ENCODE data around the gene SSU72.
"Not testable (repeated sequence)": the region's sequence is repeated elsewhere in the genome, so short reads cannot be mapped to it uniquely, and the experiment has no call there.

The SSU72 gene

GRCh38 chr1:1507305-1507704, 67.4 kb downstream of the SSU72 start:
- DNase-seq (ENCODE audit: low read depth in 1 of 2, low spot score in 1 of 2): no peak
- TF ChIP-seq POLR2AphosphoS5 (IDR thresholded peaks at IDR 0.05; ENCODE audit: low read depth) (no peak), GABPA (IDR thresholded peaks at IDR 0.05; ENCODE audit: low read depth) (no peak), CTCF (IDR thresholded peaks at IDR 0.05; ENCODE audit: insufficient read depth, low read length) (no peak), SPI1 (IDR thresholded peaks at IDR 0.05; ENCODE audit: borderline replicate concordance, low read depth) (no peak)
- TF ChIP-seq, protein P1, sequence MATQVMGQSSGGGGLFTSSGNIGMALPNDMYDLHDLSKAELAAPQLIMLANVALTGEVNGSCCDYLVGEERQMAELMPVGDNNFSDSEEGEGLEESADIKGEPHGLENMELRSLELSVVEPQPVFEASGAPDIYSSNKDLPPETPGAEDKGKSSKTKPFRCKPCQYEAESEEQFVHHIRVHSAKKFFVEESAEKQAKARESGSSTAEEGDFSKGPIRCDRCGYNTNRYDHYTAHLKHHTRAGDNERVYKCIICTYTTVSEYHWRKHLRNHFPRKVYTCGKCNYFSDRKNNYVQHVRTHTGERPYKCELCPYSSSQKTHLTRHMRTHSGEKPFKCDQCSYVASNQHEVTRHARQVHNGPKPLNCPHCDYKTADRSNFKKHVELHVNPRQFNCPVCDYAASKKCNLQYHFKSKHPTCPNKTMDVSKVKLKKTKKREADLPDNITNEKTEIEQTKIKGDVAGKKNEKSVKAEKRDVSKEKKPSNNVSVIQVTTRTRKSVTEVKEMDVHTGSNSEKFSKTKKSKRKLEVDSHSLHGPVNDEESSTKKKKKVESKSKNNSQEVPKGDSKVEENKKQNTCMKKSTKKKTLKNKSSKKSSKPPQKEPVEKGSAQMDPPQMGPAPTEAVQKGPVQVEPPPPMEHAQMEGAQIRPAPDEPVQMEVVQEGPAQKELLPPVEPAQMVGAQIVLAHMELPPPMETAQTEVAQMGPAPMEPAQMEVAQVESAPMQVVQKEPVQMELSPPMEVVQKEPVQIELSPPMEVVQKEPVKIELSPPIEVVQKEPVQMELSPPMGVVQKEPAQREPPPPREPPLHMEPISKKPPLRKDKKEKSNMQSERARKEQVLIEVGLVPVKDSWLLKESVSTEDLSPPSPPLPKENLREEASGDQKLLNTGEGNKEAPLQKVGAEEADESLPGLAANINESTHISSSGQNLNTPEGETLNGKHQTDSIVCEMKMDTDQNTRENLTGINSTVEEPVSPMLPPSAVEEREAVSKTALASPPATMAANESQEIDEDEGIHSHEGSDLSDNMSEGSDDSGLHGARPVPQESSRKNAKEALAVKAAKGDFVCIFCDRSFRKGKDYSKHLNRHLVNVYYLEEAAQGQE (IDR thresholded peaks at IDR 0.05; ENCODE audit: insufficient replicate concordance, low read depth): no peak
- H3K27me3 ChIP-seq (ENCODE audit: insufficient read depth, poor library complexity, severe bottlenecking): no peaks in the 10 kb centered on the region
- no peak overlapping the region for H3K4me3 ChIP-seq (replicated peaks; ENCODE audit: insufficient read depth, low read length)
- no peak overlapping the region for H3K27ac ChIP-seq (replicated peaks)

GRCh38 chr1:1505801-1506200, 68.9 kb downstream of the SSU72 start:
- peak overlapping the region; percentile 57 for H3K27ac ChIP-seq (replicated peaks)
- DNase-seq (ENCODE audit: low read depth in 1 of 2, low spot score in 1 of 2): peak in 1 of 2 experiments; percentile 6
- H3K4me3 ChIP-seq (replicated peaks; ENCODE audit: insufficient read depth, low read length); H3K27me3 ChIP-seq (ENCODE audit: insufficient read depth, poor library complexity, severe bottlenecking): not testable (repeated sequence)

DNA sequence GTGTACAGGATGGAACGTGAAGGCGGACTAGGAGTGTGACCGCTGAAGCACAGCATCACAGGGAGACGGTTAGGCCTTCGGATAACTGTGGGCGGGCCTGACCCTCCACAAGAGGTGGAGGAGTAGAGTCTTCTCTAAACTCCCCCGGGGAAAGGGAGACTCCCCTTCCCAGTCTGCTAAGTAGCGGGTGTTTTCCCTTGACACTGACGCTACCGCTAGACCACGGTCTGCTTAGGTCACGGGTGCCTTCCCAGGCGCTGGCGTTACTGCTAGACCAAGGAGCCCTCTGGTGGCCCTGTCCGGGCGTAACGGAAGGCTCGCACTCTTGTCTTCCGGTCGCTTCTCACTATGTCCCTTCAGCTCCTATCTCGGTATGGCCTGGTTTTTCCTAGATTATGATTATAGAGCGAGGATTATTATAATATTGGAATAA, 69.3 kb downstream of the SSU72 start:
- H3K4me3 ChIP-seq (replicated peaks; ENCODE audit: insufficient read depth, low read length): peak overlapping the region; percentile 10
- not testable (repeated sequence) for H3K27me3 ChIP-seq (ENCODE audit: insufficient read depth, poor library complexity, severe bottlenecking)
- DNase-seq (ENCODE audit: low read depth in 1 of 2, low spot score in 1 of 2): peak in 1 of 2 experiments; percentile 64
- peak overlapping the region; percentile 57 for H3K27ac ChIP-seq (replicated peaks)
- TF ChIP-seq GABPA (IDR thresholded peaks at IDR 0.05; ENCODE audit: low read depth): peak; percentile 38; the same call in 1 of the 2 replicates

GRCh38 chr1:1504777-1505365, 69.8 kb downstream of the SSU72 start:
- peak in 1 of 2 experiments; percentile 86 for DNase-seq (ENCODE audit: low read depth in 1 of 2, low spot score in 1 of 2)
- H3K27ac ChIP-seq (replicated peaks): peak overlapping the region; percentile 57
- TF ChIP-seq CTCF (IDR thresholded peaks at IDR 0.05; ENCODE audit: insufficient read depth, low read length): peak; percentile 23
- H3K4me3 ChIP-seq (replicated peaks; ENCODE audit: insufficient read depth, low read length): peak overlapping the region; percentile 10
- H3K27me3 ChIP-seq (ENCODE audit: insufficient read depth, poor library complexity, severe bottlenecking): not testable (repeated sequence)

- not testable (repeated sequence) for H3K4me3 ChIP-seq (replicated peaks; ENCODE audit: insufficient read depth, low read length); DNase-seq (ENCODE audit: low read depth in 1 of 2, low spot score in 1 of 2); H3K27me3 ChIP-seq (ENCODE audit: insufficient read depth, poor library complexity, severe bottlenecking); H3K27ac ChIP-seq (replicated peaks)
Observed at GRCh38 chr1:1495461-1495975, 79.1 kb downstream of the SSU72 start.

DNA sequence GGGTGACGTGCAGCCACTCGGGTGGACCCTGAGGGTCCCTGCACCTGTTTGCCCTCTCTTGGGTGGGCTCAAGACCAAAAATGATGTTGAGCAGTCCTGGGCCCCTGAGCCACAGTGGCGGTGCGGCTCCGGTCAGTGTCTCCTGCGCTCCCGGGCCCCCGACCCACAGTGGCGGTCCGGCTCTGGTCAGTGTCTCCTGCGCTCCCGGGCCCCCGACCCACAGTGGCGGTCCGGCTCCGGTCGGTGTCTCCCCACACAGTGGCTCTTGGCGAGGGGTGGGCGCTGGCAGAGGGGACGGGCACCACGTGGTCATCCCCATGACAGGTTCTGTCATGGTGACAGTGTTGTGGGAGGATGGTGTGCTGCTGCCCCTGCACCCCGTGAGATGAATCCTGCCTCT, 80.4 kb downstream of the SSU72 start:
- DNase-seq (ENCODE audit: low read depth in 1 of 2, low spot score in 1 of 2); H3K4me3 ChIP-seq (replicated peaks; ENCODE audit: insufficient read depth, low read length); H3K27ac ChIP-seq (replicated peaks); H3K27me3 ChIP-seq (ENCODE audit: insufficient read depth, poor library complexity, severe bottlenecking): not testable (repeated sequence)
